ENCODE results near the gene FOXA1. TPM values are rescaled to one million over a fixed set of nuclear protein-coding genes. Genes with fewer than 3 reads are reported as not detected.

Gene FOXA1
- total and polyA plus RNA-seq, 7 experiments from 2014 or later, result not detected

Other genes with a start within 250 kb of the FOXA1 start
- gene TTC6, start 380 bp upstream of the FOXA1 start, total RNA-seq, result not detected
- not detected for gene TTC6, start 380 bp upstream of the FOXA1 start, polyA plus RNA-seq